HL-60 (cell line): ENCODE measurements around the gene COQ2.

Experiments used
- CTCF ChIP-seq: IDR thresholded peaks from one replicate; pipeline ENCODE4 v1.5.1; 2011; ENCODE audit warnings: low read length, control low read depth, inconsistent platforms; ENCODE audit not compliant: insufficient read depth
- REST ChIP-seq: IDR thresholded peaks from 2 replicates; pipeline ENCODE4 v1.6.1; 2012; ENCODE audit warnings: low read depth; ENCODE audit not compliant: insufficient replicate concordance

DNA sequence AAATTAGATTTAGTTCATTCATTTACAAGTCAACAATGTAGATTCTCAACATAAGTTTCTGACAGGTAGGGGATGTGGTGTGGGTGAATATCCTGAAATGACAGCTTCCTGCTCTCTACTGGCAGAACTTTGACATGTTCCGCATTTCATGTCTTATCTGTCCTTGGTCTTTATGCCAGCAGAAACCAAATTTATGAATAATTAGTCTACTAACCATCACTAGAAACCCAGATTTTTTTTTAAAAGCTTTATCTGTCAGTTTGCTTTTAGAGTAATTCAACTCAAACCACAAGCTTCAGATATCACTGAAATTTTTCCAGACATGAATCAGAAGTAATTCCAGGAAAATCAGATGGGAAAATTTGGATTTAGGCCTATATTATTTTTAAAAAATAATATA, 17.9 kb downstream of the COQ2 start:
- TF ChIP-seq REST: no peak
- TF ChIP-seq CTCF: no peak
